Activated T-cell treated with anti-CD3 and anti-CD28 coated beads, Interleukin-2, amount 50 U/mL, for 4 hours (primary cell): ENCODE results near the gene PHAF1. TPM values are rescaled to one million over a fixed set of nuclear protein-coding genes. Genes with fewer than 3 reads are reported as not detected.

Source experiments
- ATAC-seq, 2 donors: fragments of 200-7000 bp; cut with Tn5 transposase; one replicate each; pipeline ENCODE4 v1.10.0; 2021
- DNase-seq: peaks from one replicate; pipeline ENCODE4 v3.0.0-alpha.2; 2020
- H3K27me3 Mint-ChIP-seq: one replicate; pipeline ENCODE4 v1.8.0; 2021; ENCODE audit warnings: low read depth, mixed read lengths
- H3K36me3 Mint-ChIP-seq: one replicate; pipeline ENCODE4 v1.8.0; 2022; ENCODE audit warnings: mixed read lengths; ENCODE audit not compliant: insufficient read depth
- H3K4me1 Mint-ChIP-seq: one replicate; pipeline ENCODE4 v1.8.0; 2021; ENCODE audit warnings: low read depth, mixed read lengths
- H3K4me3 Mint-ChIP-seq: one replicate; pipeline ENCODE4 v1.8.0; 2021; ENCODE audit warnings: mild to moderate bottlenecking, moderate library complexity, mixed read lengths
- H3K9me3 Mint-ChIP-seq: one replicate; pipeline ENCODE4 v1.8.0; 2021; ENCODE audit warnings: mixed read lengths
- total RNA-seq, 3 donors: library from RNA; stranded (reverse); gene quantifications; one replicate each; pipeline ENCODE4 v1.2.1, GENCODE V29; 2021

PHAF1 gene
- total RNA-seq, 3 donors from 2014 or later, result 17.4 to 19.5 (median 18.6) TPM

DNA sequence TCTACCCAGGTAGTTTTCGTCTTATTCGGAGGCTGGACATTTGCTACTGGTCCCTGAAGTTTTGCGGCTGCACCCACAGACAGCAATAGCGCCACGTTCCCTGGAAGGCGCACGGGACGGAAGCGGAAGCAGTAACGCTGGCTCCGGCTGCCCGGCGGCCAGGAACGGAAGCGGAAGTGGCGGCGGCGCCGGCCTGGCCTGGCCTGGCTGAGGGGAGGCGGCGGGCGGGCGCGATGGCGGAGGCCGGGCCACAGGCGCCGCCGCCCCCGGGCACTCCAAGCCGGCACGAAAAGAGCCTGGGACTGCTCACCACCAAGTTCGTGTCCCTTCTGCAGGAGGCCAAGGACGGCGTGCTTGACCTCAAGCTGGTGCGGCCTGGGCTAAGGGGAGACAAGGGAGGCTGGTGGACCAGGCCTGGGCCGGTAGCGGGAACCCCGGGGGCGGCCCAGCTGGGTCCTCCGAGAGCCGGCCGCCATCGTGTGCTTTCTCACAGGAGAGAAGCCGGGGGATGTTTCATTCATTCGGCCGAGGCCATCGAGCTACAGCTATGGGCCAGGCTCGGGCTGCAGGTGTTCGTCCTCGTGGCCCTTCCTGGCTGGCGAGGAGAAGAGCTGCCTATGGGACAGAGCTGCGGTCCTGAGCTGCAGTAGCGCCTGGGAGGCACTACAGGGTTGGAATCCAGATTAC lies 82.4 kb downstream of the PHAF1 start, which contains the start of gene E2F4:
TSS of gene E2F4 (plus strand) at position 161 of the 687 bp plus-strand sequence. CDS start at position 234, 73 bp downstream.
- peaks cover 35% of the 10 kb centered on the region for H3K4me1 Mint-ChIP-seq

DNA sequence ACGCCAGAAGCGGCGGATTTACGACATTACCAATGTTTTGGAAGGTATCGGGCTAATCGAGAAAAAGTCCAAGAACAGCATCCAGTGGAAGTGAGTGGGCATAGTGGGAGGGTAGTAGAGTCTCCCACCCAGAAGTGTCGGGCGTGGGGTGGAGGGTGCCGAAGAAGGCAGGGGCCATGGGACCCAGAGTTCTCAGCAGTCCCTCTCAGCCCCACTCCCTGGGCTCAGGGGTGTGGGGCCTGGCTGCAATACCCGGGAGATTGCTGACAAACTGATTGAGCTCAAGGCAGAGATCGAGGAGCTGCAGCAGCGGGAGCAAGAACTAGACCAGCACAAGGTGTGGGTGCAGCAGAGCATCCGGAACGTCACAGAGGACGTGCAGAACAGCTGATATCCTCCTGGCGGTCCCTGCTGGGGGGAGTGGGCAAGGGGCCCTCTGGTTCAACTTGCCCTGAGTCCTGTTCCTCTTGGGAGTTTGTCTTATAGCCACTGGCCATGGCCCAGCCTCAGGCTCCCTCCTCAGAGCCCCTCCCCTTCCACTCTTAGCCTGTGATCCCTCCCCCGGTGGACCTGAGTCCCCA lies 83.1 kb downstream of the PHAF1 start:
- no peaks in the 10 kb centered on the region for H3K9me3 Mint-ChIP-seq
- ATAC-seq (no peak), DNase-seq (no peak)
- H3K36me3 Mint-ChIP-seq, result peaks cover 29% of the 10 kb centered on the region
- H3K27me3 Mint-ChIP-seq, result peaks cover 2% of the 10 kb centered on the region
- peak overlapping the region; percentile 94 for H3K4me3 Mint-ChIP-seq
- peaks cover 35% of the 10 kb centered on the region for H3K4me1 Mint-ChIP-seq

More for the DNA sequence above, 82.4 kb downstream of the PHAF1 start, which contains the start of gene E2F4:
- ATAC-seq (peak; percentile 99), DNase-seq (peak; percentile 80)
- Mint-ChIP-seq H3K9me3 (no peaks in the 10 kb centered on the region), H3K4me3 (peak within 1 kb of the TSS; percentile 94), H3K36me3 (peaks cover 29% of the 10 kb centered on the region), H3K27me3 (peaks cover 2% of the 10 kb centered on the region)

GRCh38 chr16:67193536-67193935 lies 83.8 kb downstream of the PHAF1 start:
- H3K36me3 Mint-ChIP-seq, result peaks cover 32% of the 10 kb centered on the region
- H3K9me3 Mint-ChIP-seq, result no peaks in the 10 kb centered on the region
- H3K27me3 Mint-ChIP-seq, result no peaks in the 10 kb centered on the region
- DNase-seq (no peak), ATAC-seq (no peak)
- peaks cover 35% of the 10 kb centered on the region for H3K4me1 Mint-ChIP-seq
- H3K4me3 Mint-ChIP-seq, result peak overlapping the region; percentile 94

DNA sequence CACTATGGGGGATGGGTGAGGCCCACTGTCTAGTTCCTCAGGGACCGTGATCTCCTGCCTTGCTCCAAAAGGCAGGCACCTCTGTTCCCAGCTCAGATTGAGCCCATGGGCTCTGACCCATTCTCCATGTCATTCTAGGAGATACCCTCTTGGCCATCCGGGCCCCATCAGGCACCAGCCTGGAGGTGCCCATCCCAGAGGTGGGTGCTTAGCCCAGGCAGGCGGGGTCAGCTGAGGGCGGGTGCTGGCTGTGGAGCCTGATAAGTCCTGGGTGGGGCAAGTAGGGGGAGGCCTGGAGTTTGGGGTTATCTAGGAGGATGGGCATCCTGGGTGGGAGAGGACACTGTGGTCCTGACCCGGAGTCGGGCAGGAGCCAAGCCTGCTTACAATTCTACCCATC lies 84.5 kb downstream of the PHAF1 start:
- no peaks in the 10 kb centered on the region for H3K9me3 Mint-ChIP-seq
- ATAC-seq, result no peak
- H3K36me3 Mint-ChIP-seq, result peaks cover 33% of the 10 kb centered on the region
- no peaks in the 10 kb centered on the region for H3K27me3 Mint-ChIP-seq
- H3K4me3 Mint-ChIP-seq, result peak overlapping the region; percentile 94
- DNase-seq, result no peak
- peaks cover 35% of the 10 kb centered on the region for H3K4me1 Mint-ChIP-seq

DNA sequence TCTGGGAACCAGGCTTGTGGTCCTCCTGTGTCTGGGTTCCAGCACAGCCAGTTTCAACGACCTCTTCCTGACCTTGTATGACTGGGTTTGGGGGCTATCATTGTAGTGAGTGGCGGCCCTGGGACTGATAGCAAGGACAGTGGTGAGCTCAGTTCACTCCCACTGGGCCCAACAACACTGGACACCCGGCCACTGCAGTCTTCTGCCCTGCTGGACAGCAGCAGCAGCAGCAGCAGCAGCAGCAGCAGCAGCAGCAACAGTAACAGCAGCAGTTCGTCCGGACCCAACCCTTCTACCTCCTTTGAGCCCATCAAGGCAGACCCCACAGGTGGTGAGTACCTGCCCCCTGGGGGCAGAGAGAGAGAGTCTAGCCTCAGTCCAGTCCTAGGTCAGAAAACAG lies 85.9 kb downstream of the PHAF1 start:
- no peak for DNase-seq
- Mint-ChIP-seq H3K27me3 (no peaks in the 10 kb centered on the region), H3K4me1 (peaks cover 35% of the 10 kb centered on the region), H3K4me3 (no peak overlapping the region), H3K9me3 (no peaks in the 10 kb centered on the region), H3K36me3 (peaks cover 35% of the 10 kb centered on the region)
- ATAC-seq, result no peak

GRCh38 chr16:67196881-67197280 lies 87.1 kb downstream of the PHAF1 start:
- ATAC-seq (no peak), DNase-seq (no peak)
- peaks cover 35% of the 10 kb centered on the region for H3K36me3 Mint-ChIP-seq
- no peaks in the 10 kb centered on the region for H3K27me3 Mint-ChIP-seq
- H3K4me1 Mint-ChIP-seq, result peaks cover 29% of the 10 kb centered on the region
- H3K9me3 Mint-ChIP-seq, result no peaks in the 10 kb centered on the region
- H3K4me3 Mint-ChIP-seq, result no peak overlapping the region

DNA sequence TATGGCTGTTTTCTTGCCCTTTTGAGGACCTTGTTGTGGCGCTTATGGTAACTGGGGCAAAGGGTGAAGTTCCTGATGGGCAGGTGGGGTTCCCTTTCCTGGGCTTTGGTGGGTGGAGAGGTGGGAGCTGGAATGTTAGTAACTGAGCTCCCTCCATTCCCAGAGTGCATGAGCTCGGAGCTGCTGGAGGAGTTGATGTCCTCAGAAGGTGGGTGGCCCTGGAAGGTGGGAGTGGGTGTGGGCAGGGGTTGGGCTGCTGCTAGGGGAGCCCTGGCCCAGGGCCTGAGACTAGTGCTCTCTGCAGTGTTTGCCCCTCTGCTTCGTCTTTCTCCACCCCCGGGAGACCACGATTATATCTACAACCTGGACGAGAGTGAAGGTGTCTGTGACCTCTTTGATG lies 88.0 kb downstream of the PHAF1 start:
- peaks cover 26% of the 10 kb centered on the region for H3K4me1 Mint-ChIP-seq
- ATAC-seq (no peak), DNase-seq (no peak)
- no peaks in the 10 kb centered on the region for H3K27me3 Mint-ChIP-seq
- H3K9me3 Mint-ChIP-seq, result no peaks in the 10 kb centered on the region
- H3K36me3 Mint-ChIP-seq, result peaks cover 31% of the 10 kb centered on the region
- H3K4me3 Mint-ChIP-seq, result no peak overlapping the region

Other genes with a start within 250 kb of the PHAF1 start
- gene PDP2, start 229.4 kb upstream of the PHAF1 start, total RNA-seq, result 10 to 100 TPM; 27.4 to 31.1 (median 28.4) TPM
- gene CDH16, start 191.1 kb upstream of the PHAF1 start, total RNA-seq, result not detected
- gene RRAD, start 184.4 kb upstream of the PHAF1 start, total RNA-seq, result under 1 TPM; 0.15 to 0.50 (median 0.38) TPM
- 100 to 1,000 TPM; 201 to 220 (median 212) TPM for gene CIAO2B, start 175.5 kb upstream of the PHAF1 start, total RNA-seq
- gene CES2, start 174.4 kb upstream of the PHAF1 start, total RNA-seq, result 10 to 100 TPM; 22.6 to 25.3 (median 24.3) TPM
- gene CES3, start 148.7 kb upstream of the PHAF1 start, total RNA-seq, result under 1 TPM in 2 of 3 donors, not detected in 1; 0.10 to 0.30 TPM
- gene CES4A, start 121.4 kb upstream of the PHAF1 start, total RNA-seq, result 10 to 100 TPM in 1 of 3 donors, 1 to 10 TPM in 2; 6.2 to 10.7 (median 6.6) TPM
- 100 to 1,000 TPM; 128 to 132 (median 129) TPM for gene CBFB, start 80.8 kb upstream of the PHAF1 start, total RNA-seq
- gene B3GNT9, start 41.1 kb downstream of the PHAF1 start, total RNA-seq, result 1 to 10 TPM; 1.3 to 1.9 (median 1.3) TPM
- 10 to 100 TPM; 16.0 to 20.3 (median 17.4) TPM for gene TRADD, start 50.0 kb downstream of the PHAF1 start, total RNA-seq
- 1 to 10 TPM; 4.8 to 8.9 (median 6.1) TPM for gene FBXL8, start 50.0 kb downstream of the PHAF1 start, total RNA-seq
- gene HSF4, start 54.8 kb downstream of the PHAF1 start, total RNA-seq, result 1 to 10 TPM; 2.8 to 6.1 (median 4.0) TPM
- gene NOL3, start 60.6 kb downstream of the PHAF1 start, total RNA-seq, result 1 to 10 TPM in 2 of 3 donors, under 1 TPM in 1; 0.99 to 3.7 (median 1.4) TPM
- gene MATCAP1, start 74.0 kb downstream of the PHAF1 start, total RNA-seq, result 10 to 100 TPM; 10.1 to 15.5 (median 14.7) TPM
- gene EXOC3L1, start 80.2 kb downstream of the PHAF1 start, total RNA-seq, result not detected
- gene E2F4, start 82.2 kb downstream of the PHAF1 start, total RNA-seq, result 100 to 1,000 TPM; 195 to 201 (median 198) TPM
- gene ELMO3, start 89.2 kb downstream of the PHAF1 start, total RNA-seq, result 1 to 10 TPM; 5.1 to 5.9 (median 5.3) TPM
- 100 to 1,000 TPM; 109 to 130 (median 124) TPM for gene TMEM208, start 117.2 kb downstream of the PHAF1 start, total RNA-seq
- 10 to 100 TPM; 64.0 to 86.6 (median 70.3) TPM for gene FHOD1, start 137.5 kb downstream of the PHAF1 start, total RNA-seq
- gene SLC9A5, start 139.0 kb downstream of the PHAF1 start, total RNA-seq, result 1 to 10 TPM; 3.2 to 4.0 (median 3.6) TPM
- 10 to 100 TPM; 30.0 to 41.6 (median 37.0) TPM for gene PLEKHG4, start 169.6 kb downstream of the PHAF1 start, total RNA-seq
- under 1 TPM in 2 of 3 donors, not detected in 1; 0.16 to 0.66 TPM for gene KCTD19, start 216.8 kb downstream of the PHAF1 start, total RNA-seq
- not detected for gene LRRC36, start 216.9 kb downstream of the PHAF1 start, total RNA-seq